Epithelial cell of proximal tubule (primary cell): ENCODE results near the gene TMEM39B. TPM values are rescaled to one million over a fixed set of nuclear protein-coding genes. Genes with fewer than 3 reads are reported as not detected.
"Not testable (repeated sequence)": the region's sequence is repeated elsewhere in the genome, so short reads cannot be mapped to it uniquely, and the experiment has no call there.

Experiments
- DNase-seq: peaks from one replicate; pipeline ENCODE4 v3.0.0-alpha.2; 2011; ENCODE audit warnings: low read depth
- H3K4me3 ChIP-seq: 2 replicates; pipeline ENCODE4 v1.5.1; 2011; ENCODE audit warnings: low read depth, mild to moderate bottlenecking, low read length
- total RNA-seq: library from RNA; depleted of rRNA; stranded (reverse); fragments of >200 nt; gene quantifications from 2 replicates; pipeline ENCODE4 v1.2.3, GENCODE V29; 2015
- TF ChIP-seq, protein P1 (sequence below): conservative IDR thresholded peaks from 2 replicates; pipeline ENCODE4 v1.5.1; 2012; ENCODE audit warnings: low read depth, mild to moderate bottlenecking, low read length

Gene TMEM39B
- total RNA-seq, 1 donor from 2014 or later = 1.2 TPM

DNA sequence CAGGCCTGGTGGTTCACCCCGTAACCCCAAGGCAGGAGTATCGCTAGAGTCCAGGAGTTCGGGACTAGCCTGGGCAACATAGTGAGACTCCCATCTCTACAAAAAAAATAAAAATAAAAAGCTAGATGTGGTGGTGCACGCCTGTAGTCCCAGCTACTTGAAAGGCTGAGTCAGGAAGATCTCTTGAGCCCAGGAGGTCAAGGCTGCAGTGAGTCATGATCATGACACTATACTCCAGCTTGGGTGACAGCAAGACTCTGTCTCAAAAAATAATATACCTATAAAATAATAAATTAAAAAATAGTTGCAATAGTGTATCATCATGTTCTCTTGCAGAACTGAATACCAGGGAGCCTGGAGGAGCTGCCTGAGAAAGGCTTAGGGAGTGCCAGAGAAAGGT lies 19.9 kb upstream of the TMEM39B start:
- TF ChIP-seq, protein P1, sequence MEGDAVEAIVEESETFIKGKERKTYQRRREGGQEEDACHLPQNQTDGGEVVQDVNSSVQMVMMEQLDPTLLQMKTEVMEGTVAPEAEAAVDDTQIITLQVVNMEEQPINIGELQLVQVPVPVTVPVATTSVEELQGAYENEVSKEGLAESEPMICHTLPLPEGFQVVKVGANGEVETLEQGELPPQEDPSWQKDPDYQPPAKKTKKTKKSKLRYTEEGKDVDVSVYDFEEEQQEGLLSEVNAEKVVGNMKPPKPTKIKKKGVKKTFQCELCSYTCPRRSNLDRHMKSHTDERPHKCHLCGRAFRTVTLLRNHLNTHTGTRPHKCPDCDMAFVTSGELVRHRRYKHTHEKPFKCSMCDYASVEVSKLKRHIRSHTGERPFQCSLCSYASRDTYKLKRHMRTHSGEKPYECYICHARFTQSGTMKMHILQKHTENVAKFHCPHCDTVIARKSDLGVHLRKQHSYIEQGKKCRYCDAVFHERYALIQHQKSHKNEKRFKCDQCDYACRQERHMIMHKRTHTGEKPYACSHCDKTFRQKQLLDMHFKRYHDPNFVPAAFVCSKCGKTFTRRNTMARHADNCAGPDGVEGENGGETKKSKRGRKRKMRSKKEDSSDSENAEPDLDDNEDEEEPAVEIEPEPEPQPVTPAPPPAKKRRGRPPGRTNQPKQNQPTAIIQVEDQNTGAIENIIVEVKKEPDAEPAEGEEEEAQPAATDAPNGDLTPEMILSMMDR = no peak
- no peak for DNase-seq
- no peak overlapping the region for H3K4me3 ChIP-seq

DNA sequence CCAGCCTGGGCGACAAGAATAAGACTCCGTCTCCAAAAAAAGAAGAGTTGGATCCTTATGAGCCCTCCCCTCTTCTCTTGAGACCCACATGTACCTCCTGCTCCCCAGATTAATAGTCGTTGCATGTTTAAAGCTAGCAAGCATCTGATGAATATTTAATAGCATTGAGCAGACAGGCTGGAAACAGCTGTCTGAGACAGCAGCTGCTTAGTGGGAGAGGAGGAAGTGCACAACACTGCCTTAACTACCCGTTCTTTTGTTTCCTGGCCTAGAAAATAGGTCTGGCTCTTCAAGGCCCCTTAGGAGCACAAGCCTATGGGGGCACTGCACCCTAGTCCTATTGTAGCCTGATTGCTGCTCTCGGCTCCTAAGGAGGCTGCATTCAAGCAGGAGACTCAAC lies 17.3 kb upstream of the TMEM39B start:
- H3K4me3 ChIP-seq = no peak overlapping the region
- TF ChIP-seq, protein P1 = no peak
- no peak for DNase-seq

DNA sequence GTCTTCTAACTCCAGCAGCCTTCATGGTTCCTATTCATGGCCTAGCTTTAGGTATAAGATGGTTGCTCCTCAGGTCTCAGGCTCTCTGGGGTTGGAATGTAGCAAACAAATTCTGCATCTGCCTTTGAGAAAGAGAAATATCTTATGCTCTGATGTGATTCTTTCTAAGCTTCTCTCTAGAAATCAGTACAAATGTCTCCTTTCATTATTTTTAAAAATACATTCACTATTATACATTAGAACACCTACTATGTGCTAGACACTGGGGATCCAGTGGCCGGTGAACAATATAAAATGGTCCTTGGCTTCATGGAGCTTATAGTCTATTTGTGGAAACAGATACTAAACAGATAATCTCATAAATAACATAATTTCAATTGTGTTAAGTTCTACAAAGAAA lies 16.1 kb upstream of the TMEM39B start:
- no peak for DNase-seq
- TF ChIP-seq, protein P1 = no peak
- no peak overlapping the region for H3K4me3 ChIP-seq

DNA sequence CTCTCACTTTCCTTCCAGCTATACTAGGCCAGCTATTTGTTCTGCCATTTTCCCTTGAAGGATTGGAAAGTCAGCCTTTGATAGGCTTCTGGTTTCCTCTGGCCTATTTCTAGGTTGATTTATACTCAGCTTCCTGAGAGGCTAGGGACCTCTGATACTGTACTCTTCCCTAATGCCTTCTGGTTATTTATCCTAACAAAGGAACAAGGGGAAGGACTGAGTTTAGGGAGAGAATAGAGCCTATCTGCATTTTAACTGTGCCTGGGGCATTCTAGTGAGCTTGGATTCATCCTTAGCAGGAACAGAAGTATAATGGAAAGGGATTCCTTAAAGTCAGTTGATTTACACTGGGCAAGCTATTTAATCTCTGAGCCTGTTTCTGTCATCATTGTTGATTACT lies 11.8 kb upstream of the TMEM39B start:
- TF ChIP-seq, protein P1 = no peak
- no peak overlapping the region for H3K4me3 ChIP-seq
- no peak for DNase-seq

DNA sequence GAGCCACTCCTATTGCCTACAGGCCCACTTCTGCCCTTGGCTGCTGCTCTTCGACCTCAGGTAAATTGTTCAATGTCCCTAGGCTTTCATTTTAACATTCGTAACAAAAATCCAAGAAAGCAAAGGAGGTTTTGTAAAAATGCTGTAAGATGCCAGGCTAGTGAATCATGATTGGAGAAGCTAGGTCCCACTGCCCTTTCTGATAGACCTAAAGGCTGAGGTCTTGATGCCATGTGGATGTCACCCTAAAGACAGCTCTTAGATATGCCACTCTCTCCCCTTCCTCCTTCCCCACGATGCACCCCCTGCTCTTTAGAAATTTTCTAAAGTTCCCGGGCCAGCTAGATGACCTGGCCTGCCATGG lies 9.9 kb upstream of the TMEM39B start:
- DNase-seq = no peak

DNA sequence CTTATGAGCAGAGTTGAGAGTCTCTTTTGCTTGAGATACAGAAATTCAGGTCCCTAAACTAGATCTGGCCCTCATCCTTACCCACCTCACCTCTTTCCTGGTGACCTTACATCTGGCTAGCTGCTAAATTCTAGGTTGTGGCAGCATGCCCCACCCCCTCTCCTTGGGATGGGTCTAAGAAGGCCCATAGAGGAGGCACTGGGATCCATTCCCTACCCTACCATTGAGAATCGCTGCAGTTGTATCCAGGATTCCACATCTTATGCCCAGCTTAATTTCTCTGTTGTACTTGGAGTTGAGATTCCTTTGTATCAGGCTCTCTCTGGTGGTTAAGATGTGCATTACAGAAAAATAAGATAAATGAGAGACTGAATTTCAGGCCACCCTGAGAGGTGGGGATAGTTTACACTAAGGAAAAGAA lies 9.5 kb upstream of the TMEM39B start:
- TF ChIP-seq, protein P1 = peak; percentile 55
- H3K4me3 ChIP-seq = no peak overlapping the region
- DNase-seq = no peak

More for the DNA sequence above, 9.9 kb upstream of the TMEM39B start:
- TF ChIP-seq, protein P1 = no peak
- H3K4me3 ChIP-seq = no peak overlapping the region

DNA sequence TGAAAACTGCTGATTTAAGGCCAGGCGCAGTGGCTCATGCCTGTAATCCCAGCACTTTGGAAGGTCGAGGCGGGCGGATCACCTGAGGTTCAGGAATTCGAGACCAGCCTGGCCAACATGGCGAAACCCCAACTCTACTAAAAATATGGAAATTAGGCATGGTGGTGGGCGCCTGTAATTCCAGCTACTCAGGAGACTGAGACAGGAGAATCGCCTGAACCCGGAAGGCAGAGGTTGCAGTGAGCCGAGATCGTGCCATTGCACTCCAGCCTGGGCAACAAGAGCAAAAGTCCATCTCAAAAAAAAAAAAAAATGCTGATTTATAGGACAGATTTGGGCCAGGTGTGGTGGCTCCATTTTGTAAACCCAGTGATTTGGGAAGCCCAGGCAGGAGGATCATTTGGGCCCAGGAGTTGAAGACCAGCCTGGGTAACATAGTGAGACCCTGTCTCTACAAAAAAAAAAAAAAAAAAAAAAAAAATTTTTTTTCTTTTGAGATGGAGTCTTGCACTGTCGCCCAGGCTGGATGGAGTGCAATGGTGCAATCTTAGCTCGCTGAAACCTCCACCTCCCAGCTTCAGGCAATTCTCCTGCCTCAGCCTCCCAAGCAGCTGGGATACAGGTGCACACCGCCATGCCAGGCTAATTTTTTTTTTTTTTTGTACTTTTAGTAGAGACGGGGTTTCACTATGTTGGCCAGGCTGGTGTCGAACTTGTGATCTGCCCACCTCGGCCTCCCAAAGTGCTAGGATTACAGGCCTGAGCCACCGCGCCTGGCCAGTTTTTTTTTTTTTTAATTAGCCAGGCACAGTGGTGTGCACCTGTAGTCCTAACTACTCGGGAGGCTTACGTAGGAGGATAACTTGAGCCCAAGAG lies 6.9 kb upstream of the TMEM39B start:
- DNase-seq, H3K4me3 ChIP-seq: not testable (repeated sequence)
